ENCODE measurements around the gene PAX3.

The PAX3 gene

GRCh38 chr2:222298311-222299150, at the start of gene PAX3:
Gene PAX3 (minus strand): TSS chr2:222298998. CDS start chr2:222298615, 383 bp downstream.
- DNase-seq (ENCODE audit: low read depth), result no peak

GRCh38 chr2:222341331-222341730, 42.5 kb upstream of the PAX3 start:
- no peak for DNase-seq (ENCODE audit: low read depth)

GRCh38 chr2:222338374-222338773, 39.6 kb upstream of the PAX3 start:
- no peak for DNase-seq (ENCODE audit: low read depth)

GRCh38 chr2:222336931-222337330, 38.1 kb upstream of the PAX3 start:
- DNase-seq (ENCODE audit: low read depth), result no peak

- no peak for DNase-seq (ENCODE audit: low read depth)
Measured at GRCh38 chr2:222336442-222336841, 37.6 kb upstream of the PAX3 start.

- no peak for DNase-seq (ENCODE audit: low read depth)
Measured at GRCh38 chr2:222334914-222335313, 36.1 kb upstream of the PAX3 start.

- DNase-seq (ENCODE audit: low read depth), result no peak
Measured at GRCh38 chr2:222333397-222333796, 34.6 kb upstream of the PAX3 start.

GRCh38 chr2:222332116-222332515, 33.3 kb upstream of the PAX3 start:
- no peak for DNase-seq (ENCODE audit: low read depth)

- DNase-seq (ENCODE audit: low read depth), result no peak
Measured at GRCh38 chr2:222330910-222331309, 32.1 kb upstream of the PAX3 start.

- DNase-seq (ENCODE audit: low read depth), result no peak
Measured at GRCh38 chr2:222322236-222322635, 23.4 kb upstream of the PAX3 start.

- no peak for DNase-seq (ENCODE audit: low read depth)
Measured at GRCh38 chr2:222320436-222321395, 21.9 kb upstream of the PAX3 start.

GRCh38 chr2:222319586-222320435, 21.0 kb upstream of the PAX3 start:
- no peak for DNase-seq (ENCODE audit: low read depth)

GRCh38 chr2:222318712-222319585, 20.2 kb upstream of the PAX3 start:
- DNase-seq (ENCODE audit: low read depth), result no peak

GRCh38 chr2:222318026-222318711, 19.4 kb upstream of the PAX3 start:
- no peak for DNase-seq (ENCODE audit: low read depth)

GRCh38 chr2:222315443-222316121, 16.8 kb upstream of the PAX3 start:
- no peak for DNase-seq (ENCODE audit: low read depth)

GRCh38 chr2:222313816-222314215, 15.0 kb upstream of the PAX3 start:
- DNase-seq (ENCODE audit: low read depth), result no peak

- no peak for DNase-seq (ENCODE audit: low read depth)
Measured at GRCh38 chr2:222311978-222312738, 13.4 kb upstream of the PAX3 start.

- no peak for DNase-seq (ENCODE audit: low read depth)
Measured at GRCh38 chr2:222311319-222311977, 12.7 kb upstream of the PAX3 start.

Measured in stimulated activated CD8-positive, alpha-beta memory T cell treated with anti-CD3 and anti-CD28 coated beads, Interleukin-12 subunit alpha, Interleukin-12 subunit beta, amount 100 ng/mL, for 1 hour (primary cell).